ENCODE results near the gene ONECUT2.

ONECUT2 gene

GRCh38 chr18:57523171-57523956 is 88.2 kb downstream of the ONECUT2 start:
- no peak overlapping the region for H3K4me3 ChIP-seq (ENCODE audit: control insufficient read depth, low read depth, low read length)
- DNase-seq (ENCODE audit: low read depth): no peak
- no peak for TF ChIP-seq CTCF (conservative IDR thresholded peaks at IDR 0.05; ENCODE audit: control insufficient read depth, insufficient read depth, low read depth, low read length)

DNA sequence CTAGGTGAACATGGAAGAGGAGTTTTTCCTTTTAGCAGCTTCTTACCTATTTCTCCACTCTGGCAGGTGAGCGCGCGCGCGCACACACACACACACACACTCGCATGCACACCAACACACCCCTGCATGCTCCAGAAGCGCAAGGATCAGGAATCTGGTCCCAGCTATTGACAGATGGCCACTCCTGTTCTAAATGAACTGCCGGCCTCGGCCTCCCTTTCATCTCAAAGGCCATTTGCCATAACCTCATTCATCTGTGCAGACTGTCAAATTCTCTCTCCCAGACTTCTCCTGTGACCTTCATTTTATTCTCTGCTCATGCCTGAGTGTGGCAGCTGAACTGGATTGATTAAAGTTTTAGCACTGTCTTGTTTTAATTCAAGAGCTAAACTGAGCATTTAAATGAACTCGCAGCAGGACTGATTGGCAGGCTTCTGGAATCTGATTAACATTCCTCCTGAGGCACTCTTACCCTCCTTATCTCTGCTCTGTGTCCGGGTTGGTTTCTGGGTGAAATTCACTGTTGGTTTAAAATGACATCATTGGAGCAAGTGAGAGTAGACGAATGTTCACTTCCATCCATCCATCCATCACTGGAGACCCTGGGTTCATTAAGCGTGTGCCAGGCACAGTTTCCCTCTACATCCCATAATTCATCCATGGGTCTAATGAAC is 92.5 kb downstream of the ONECUT2 start:
- TF ChIP-seq CTCF (conservative IDR thresholded peaks at IDR 0.05; ENCODE audit: control insufficient read depth, insufficient read depth, low read depth, low read length): no peak
- DNase-seq (ENCODE audit: low read depth): no peak

GRCh38 chr18:57529151-57529550 is 94.0 kb downstream of the ONECUT2 start:
- no peak for DNase-seq (ENCODE audit: low read depth)
- no peak overlapping the region for H3K4me3 ChIP-seq (ENCODE audit: control insufficient read depth, low read depth, low read length)
- no peak for TF ChIP-seq CTCF (conservative IDR thresholded peaks at IDR 0.05; ENCODE audit: control insufficient read depth, insufficient read depth, low read depth, low read length)

More for the DNA sequence above, 92.5 kb downstream of the ONECUT2 start:
- no peak overlapping the region for H3K4me3 ChIP-seq (ENCODE audit: control insufficient read depth, low read depth, low read length)

- peak; percentile 8 for DNase-seq (ENCODE audit: low read depth)
- no peak overlapping the region for H3K4me3 ChIP-seq (ENCODE audit: control insufficient read depth, low read depth, low read length)
Observed at GRCh38 chr18:57533006-57533867, 98.1 kb downstream of the ONECUT2 start.

DNA sequence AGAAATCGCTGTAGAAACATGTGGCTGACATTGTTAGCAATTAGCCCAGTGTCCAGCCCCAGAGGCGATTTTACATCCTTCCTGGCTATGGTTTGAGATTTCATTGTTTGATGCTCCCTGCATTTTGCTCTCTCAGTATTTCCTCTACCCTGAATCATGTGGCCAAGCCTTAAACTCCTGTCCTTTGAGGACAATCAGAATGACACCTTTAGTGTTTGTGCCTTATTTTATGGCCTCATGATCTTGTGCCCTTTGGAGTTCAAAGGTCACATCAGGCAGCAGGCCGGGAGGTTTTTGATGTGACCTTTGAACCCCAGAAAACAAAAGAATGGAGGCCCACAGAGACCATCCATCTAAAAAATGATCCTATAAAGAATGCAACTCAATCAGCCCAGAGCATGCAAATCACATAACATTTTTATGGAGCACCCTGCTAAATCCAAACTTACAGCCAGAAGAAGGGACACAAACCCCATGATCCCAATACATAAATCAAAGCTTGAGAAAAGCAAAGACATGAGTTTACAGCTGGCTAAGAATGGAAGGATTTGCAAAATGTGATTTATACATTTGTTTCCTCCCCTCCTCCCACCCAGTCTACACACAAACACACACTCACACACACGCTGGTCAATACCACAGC is 98.8 kb downstream of the ONECUT2 start:
- DNase-seq (ENCODE audit: low read depth): no peak
- TF ChIP-seq CTCF (conservative IDR thresholded peaks at IDR 0.05; ENCODE audit: control insufficient read depth, insufficient read depth, low read depth, low read length): no peak
- H3K4me3 ChIP-seq (ENCODE audit: control insufficient read depth, low read depth, low read length): no peak overlapping the region

More at GRCh38 chr18:57533006-57533867, 98.1 kb downstream of the ONECUT2 start:
- no peak for TF ChIP-seq CTCF (conservative IDR thresholded peaks at IDR 0.05; ENCODE audit: control insufficient read depth, insufficient read depth, low read depth, low read length)

DNA sequence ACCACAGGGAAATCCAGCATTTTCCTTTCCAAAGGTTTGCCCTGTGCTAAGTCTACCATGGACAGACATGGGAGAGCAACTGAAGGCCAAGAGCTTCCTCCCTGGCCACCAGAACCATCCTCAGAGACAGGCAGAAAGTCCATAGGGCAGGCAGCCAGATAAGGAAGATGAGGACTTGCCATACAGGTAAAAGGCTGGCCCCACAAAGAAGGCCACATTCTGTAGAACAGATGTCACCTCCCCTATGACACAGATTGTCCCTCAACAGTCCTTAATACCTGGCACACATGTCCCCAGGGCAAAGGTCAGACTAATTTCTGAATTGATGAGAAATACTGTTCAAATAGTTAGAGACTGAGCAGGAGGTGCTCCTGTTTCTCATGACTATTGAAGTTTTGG is 99.3 kb downstream of the ONECUT2 start:
- DNase-seq (ENCODE audit: low read depth): no peak
- H3K4me3 ChIP-seq (ENCODE audit: control insufficient read depth, low read depth, low read length): no peak overlapping the region
- TF ChIP-seq CTCF (conservative IDR thresholded peaks at IDR 0.05; ENCODE audit: control insufficient read depth, insufficient read depth, low read depth, low read length): no peak

Measured in fibroblast of mammary gland (primary cell).